NCI-H1417 treated with DMSO at 0.1 percent for 48 hours (cell line): ENCODE data around the gene DENND1A.
"Not testable (repeated sequence)": the region's sequence is repeated elsewhere in the genome, so short reads cannot be mapped to it uniquely, and the experiment has no call there.

Experiments
- DNase-seq: peaks from one replicate; lab custom pipeline; 2025; lab: John Stamatoyannopoulos, UW

Gene DENND1A

DNA sequence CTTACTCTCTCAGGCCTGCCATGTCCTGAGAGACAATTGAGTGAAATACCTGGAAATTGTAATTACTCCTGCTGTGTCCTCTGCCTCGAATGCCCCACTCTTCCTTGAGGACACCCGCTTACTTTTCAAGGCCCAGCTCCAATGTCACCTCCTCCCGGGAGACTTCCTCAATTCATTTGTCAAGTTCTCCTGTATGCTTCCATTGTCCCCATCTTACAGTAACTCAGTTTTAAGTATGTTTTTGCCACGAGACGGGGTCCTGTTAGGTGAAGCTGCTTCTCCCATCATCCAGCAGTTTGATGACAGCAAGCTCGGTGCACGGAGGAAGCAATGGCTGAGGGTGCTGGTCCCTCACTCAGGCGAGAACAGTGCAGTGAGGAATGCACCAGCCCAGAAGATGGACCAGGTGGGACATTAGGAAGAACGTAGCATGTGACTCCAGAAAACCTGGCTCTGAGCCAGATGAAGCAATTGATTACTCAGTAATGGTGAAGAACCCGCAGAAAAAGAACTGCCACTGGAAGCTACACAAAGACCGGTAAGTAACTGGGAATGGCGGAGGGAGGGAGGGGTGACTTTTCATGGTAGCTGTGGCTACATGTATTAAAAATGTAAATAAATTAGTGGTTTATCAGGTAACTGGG is 274.8 kb downstream of the DENND1A start:
- no peak for DNase-seq

DNA sequence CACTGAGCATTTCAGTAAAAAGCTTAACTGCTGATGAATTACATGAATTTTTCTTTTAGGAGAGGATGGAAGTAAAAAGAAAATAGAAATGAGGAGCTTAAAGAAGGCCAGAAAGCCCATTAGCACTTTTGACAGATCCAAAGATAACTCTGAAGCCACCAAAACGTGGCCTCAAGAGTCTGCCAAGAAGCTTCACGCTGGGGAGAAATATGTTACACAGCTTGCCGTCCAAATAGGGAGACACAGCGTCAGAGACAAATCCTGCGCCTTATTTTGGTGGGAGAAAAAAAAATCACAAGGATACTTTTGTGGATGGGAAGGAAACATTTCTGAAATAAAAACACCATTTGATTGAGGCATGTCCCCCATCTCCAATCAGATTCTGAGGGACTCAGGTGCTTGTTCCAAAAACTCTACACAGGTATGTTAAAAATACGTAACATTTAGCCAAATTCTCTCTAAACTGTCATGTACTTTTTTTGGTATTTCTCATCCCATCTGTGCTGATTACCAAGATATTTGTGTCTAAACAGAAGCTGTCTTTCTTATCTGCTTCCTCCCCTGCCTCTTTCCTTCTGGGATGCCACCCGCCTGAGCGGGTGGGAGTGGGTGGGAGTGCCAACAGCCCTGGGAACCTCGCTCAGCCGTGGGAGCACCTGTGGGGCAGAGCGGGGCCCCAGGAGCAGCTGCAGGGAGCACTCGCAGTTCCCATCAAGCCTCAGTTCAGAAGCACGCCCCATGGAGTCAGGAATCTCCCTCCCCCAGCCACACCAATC is 275.5 kb downstream of the DENND1A start:
- no peak for DNase-seq

DNA sequence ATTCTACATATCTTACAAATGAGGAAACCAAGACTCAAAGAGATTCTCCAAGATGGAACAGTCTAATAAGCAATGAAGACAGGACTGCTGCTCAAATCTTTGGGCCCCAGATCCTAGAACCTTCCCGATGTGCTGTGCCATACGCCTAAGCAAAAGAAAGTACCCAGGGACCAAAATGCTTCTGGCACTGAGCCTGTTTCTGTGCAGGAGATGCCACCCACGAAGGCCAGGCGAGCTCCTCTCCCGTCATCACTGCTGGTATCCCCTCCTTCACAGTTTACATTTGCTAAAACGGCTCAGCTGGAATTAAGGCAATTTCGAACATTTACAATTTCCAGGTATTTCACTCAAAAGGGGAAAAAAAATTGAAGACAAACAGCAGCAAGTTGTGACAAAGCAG is 277.5 kb downstream of the DENND1A start:
- no peak for DNase-seq

DNA sequence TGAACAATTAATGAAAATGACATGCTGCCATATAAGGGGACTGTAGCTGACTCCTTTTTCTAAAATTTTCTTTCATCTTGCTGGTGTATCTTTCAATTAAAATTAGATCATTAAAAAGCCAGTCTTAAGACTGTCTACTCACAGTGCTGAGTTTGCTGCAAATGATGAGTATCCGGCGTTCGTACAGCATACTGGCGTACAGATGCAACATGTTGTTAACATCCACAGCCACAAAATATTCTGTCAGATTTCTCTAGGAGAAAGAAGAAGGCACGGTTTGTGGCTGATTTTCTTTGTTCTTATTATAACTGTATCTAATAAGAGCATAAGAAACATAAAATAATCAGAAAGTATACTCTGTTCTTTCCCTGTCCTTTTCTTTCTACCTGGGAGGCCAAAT is 278.1 kb downstream of the DENND1A start:
- DNase-seq = no peak

DNA sequence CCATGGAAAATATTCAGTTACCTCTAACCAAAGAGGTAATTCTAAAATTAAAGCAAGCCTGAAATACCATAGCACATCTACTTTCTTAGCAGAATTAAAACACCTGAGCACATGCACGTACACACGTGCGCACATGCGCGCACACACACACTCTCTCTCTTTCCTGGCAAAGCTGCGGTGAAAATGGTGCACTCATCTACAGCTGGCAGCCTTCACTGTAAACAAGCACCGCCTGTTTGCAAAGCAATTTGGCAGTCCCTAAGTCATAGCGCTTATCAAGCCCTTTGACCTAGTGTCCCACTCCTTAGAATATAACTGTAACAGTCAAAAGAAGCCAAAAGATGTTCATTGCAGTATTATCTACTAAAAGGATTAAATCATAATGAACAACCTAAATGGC is 278.7 kb downstream of the DENND1A start:
- no peak for DNase-seq

DNA sequence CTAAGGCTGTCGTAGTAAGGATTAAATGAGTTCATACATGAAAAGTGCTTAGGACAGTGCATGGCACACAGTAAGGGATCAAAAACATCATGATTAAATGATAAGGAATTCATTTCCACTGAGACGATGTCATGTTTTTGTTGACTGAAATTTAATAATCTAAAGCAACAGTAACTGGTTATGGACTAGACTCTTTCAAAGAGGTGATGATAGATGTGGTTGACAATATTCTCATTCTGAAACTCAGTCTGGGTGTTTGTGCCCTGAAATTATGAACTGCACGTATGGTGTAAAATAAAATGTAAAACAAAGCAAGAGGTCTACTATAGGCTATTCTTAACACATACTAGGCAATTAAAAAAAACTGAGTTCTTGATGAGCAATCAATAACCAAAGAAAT is 280.0 kb downstream of the DENND1A start:
- DNase-seq = no peak

DNA sequence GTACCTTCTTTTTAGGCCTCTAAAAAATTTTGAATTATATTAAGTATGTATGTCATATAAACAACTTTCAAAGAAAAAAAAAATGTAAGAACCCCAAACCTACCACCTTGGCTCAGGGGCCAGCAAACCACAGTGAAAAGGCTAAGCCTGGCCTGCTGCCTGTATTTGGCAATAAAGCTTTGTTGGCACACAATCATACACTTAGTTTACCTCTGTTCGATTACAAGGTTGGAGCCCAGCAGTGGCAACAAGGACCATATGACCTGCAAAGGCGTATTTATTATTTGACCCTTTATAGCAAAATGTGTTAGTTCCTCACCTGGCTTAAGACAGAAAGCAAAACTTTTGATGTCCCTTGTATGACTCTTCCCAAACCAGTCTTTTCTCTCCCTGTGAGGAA is 282.8 kb downstream of the DENND1A start:
- DNase-seq = no peak

DNA sequence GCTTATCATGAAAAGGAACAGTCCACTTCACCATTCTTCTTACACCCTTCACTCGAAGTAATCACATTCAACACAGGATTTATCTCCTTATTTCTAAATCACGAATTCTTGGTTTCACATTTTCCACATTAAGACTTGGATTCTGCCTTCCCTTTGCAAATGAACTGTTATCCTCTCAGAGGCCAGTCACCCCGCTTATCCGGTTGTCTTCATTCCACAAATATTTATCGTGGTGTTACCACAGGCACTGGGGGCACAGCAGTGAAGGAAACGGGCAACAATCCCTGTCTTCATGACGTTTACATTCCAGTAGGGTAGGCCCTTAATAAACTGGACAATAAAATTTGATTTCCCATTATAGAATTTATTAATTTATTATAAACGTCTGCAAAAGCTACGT is 284.2 kb downstream of the DENND1A start:
- no peak for DNase-seq

DNA sequence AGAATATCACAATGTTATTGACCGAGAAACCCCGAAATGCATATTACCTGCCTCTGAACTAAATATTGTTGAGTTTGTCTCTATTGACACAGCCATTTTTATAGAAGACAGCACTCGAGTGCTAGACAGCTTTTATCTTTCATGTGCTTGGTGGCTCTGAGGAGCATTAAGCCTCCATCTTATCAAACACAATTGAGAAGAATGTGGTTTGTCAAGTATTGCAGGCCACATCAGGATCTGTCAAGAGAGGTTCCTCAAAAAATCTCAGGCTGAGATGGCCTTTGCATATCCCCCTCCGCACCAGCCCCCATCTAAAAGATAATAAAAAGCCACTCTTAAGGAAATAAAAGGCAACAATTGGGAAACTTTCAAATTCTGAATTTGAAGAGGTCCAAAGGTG is 284.8 kb downstream of the DENND1A start:
- no peak for DNase-seq

DNA sequence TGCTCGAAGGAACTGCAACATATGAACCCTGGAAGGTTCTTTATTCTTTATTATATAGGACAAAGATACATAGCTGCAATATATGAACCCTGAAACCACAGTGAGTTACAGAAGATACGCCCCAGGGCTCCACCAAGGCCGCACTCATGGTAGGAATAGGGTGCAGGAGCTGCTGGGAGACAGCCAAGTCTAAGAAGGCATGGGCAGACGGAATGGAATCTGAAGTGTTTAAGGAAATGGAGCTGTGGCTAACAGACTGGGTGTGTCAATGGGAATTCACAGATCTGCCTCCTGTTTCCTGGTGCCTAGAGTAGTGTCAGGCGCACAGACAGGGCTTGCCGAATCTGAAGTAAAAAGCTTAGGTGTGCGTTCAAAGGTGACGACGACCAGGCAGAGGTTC is 286.4 kb downstream of the DENND1A start:
- DNase-seq = no peak

DNA sequence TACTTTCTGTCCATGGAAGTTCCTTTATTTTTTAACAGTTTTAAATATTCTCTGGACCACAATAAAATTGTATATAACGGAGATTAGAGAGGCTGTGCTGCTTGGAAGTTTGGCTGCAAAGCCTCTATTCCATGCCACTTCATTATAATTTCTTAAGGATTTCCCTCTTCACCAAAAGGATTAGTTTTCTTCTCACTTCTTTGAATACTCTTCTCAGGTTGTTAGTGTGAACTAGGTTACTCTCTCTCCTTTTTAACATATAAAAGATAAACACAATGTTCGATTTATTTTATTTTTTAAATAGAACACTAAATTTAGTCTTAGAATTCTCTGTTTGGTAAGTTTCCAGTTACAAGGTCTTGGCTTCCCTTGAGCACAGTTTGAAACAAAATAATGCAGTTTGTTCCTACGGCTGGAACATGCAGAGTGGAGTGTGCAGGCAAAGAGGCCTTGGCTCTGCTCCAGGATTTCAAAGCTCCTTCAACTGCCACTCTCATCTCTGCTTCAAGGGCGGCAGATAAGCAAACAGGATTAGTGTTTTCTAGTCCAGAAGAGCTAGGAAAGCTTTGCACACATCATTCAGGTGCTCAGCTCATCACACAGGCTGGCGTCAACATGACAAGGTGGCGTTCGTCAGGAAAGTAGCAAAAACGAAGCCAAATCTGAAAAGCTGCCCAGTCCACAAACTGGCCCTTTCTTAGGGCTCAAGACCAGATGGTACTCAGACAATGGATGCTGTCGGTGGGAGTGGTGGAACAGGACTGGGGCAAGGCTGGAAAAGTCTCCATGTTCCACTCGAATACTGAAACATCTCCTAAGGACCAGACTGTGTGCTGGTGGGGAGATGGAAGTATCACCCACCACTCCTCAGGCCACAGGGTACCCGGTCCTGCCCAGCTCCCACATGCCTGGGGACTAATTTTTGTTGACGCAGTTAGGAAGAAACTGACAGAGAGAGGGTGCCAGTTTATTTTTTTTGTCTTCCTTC is 287.3 kb downstream of the DENND1A start:
- peak; percentile 84 for DNase-seq

DNA sequence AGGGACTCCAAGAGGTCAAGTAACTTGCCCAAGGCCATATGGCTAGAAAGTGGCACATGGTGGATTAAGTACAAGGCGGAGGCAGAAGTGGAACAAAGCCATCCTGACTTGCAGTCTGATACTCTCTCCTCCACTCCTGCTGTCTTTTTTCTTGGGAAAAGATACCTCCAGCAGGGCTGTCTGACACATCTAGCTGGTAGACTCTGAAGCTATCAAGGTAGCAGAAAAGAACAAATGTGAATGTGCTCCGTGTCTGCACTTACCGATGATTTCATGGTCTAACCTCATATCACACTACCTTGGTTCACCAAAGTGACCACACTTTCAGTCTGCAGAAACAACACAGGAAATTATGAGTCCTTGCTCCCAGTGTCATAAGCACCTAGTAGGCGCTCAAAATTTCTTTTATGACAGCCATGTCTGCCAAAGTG is 289.1 kb downstream of the DENND1A start:
- no peak for DNase-seq

DNA sequence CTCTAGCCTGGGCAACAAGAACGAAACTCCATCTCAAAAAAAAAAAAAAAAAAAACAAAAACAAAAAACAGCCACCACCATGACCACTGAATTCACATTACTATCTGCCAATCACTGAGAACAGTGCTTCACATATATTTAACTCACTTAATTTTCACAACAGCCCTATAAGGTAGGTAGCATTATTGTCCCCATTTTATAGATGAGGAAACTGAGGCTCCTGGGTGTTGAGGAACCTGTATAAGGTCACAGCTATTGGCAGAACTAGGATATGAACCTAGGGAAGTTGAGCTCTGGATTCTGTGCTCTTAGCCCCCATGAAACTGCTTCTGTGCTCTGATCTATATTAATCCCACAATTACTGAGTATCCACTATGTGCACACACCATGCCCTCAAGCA is 290.2 kb downstream of the DENND1A start:
- DNase-seq = no peak

DNA sequence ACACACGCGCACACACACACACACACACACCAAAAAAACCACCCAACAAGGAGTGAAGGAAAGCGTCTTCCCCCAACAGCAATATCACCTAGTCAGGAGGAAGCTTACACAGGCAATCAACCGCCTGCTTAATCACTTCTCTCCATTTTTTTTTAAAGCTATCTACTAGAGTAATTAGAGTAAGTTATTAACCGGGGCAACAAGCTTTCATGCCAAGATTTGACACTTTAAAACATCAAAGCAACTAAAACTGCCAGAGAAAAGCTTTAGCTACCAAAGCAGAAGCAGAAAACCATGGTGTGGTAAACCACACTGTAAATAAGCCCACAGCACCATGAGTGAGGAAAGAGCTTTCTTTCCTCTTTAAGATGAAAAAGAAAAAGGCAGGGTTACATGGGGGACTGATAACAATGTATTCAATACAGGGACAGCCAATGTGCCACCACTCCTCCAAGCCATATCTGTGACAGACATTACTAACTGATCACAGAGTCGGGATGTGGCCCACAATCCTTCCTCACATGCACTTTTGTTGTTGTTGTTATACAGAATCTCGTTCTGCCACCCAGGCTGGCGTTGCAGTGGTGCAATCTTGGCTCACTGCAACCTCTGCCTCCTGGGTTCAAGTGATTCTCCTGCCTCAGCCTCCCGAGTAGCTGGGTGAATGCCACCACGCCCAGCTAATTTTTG is 291.8 kb downstream of the DENND1A start:
- no peak for DNase-seq

DNA sequence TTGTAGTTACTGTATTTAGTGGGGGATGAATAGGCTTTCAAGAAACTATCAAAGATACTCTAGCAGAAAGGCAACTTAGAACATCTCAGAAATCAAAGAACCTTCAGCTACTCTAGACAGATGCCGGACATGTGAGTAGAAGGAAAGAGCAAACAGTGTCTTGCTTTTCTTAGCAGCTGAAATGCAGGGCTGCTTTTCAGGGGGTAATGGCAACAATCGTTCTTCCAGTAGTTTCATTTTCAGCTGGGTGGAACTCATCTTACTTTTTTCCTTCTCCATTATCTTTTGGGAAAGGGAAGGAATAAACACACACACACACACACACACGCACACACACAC is 292.4 kb downstream of the DENND1A start:
- DNase-seq = no peak

DNA sequence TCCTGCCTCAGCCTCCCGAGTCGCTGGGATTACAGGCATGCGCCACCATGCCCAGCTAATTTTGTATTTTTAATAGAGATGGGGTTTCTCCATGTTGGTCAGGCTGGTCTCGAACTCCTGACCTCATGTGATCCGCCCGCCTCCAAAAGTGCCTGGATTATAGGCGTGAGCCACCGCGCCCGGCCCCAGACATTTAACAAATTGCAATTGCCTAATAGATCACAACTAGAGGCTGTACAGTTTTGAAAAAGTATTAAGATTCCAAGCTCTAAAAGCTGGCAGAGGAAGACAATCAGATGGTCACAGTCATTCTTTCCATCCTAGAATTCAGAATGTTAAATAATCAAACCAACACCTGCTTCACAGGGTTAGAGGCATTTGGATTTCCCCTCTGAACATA is 293.1 kb downstream of the DENND1A start:
- DNase-seq = not testable (repeated sequence)

DNA sequence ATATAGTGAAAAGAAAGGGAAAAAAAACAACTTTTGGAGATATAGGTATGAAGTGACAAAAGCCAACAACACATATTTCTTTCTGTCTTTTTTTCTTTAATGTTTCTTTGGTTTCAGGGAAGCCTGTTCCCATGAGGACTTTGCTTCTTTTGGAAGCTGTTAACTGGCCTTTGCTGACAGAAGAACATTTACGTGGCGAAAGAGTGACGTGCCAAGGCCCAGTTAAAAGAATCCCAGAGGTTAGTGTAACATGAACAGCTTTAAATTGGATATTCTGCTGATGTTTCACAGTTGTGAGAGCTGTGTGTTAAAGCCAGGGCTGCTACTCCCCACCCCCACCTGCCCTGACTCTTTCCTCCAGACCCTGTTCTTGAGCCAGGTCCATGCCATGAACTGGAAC is 298.1 kb downstream of the DENND1A start:
- DNase-seq = no peak

DNA sequence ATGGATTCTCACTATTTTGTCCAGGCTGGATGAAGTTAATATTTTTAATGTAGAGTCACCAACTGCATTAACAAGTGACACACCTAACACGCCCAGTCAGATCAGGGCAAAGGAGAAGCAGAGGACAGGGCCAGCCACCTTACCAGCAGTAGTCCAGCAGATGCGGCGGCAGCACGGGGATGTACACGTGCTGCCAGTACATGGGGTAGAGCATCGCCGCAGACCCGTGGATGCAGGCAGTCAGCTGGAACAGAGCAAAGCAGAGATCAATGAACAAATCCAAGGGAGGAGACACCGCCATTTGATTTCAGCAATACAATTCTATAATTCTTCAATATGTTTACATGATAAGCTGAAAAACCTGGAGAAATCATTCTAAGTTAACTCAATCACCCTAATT is 299.7 kb downstream of the DENND1A start:
- DNase-seq = no peak

DNA sequence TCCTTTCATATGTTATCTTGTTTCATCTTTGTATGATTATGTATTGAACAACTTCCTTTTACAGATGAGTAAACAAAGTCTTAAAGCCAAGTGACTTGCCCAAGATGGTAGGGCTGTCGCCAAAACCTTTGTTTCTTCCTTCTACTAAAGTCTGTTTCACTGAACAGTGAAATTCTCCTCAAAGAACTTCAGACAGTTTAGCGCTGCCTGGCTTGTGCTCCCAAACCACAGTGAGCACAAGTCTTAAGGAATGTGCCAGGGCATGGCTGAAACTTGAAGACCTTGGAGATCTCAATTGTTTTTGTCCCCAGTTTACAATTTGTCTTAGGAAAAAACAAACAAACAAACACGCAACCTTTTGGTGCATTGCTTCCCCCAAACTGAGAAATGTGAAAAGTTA is 300.4 kb downstream of the DENND1A start:
- no peak for DNase-seq

DNA sequence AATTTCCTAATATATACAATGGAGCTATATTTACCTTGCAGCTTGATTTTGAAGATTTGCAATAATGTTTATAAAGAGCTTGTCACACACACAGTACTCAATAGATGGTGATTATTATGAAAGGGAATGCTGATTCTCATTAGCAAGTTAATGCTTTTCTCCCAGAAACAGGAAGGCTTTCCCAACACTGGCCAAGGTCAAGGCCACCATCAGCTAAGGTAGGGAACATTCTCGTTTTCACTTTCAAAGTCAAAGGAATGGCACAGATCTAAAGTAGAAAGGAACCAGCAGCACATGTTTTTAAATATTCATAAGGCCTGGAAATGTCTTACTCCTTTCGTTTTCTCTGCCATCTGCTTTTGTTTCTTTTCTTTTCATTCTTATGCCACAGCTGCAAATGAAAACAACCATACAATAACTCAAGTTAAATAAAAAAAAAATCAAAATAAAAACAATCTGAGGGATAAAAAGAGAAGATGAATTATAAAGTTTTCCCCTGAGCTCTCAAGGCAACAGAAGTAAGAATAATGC is 307.1 kb downstream of the DENND1A start:
- DNase-seq = no peak

DNA sequence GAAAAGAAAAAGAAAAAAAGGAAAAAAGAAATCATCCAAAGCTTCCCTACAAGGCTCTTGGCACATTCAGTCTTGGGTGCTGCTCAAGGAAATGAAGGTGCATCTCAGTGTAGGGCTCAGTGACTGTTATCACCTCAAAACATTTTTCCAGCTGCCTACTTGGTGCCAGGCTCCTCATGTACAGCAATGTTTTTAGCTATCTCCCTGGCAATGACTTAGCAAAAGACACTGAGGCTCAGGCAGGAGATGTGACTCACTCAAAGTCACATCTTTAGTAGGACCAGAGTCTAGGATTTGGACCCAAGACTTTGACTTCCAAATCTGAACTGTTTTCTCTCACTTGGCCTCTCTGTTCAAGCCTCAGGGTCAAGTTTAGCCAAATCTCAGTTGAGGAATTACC is 309.7 kb downstream of the DENND1A start:
- DNase-seq = no peak
